Activated CD4-positive, alpha-beta memory T cell treated with anti-CD3 and anti-CD28 coated beads, Interleukin-2, amount 10 ng/mL, durations not matched to agents 7 days and 5 days (primary cell): ENCODE data around the gene RAP1GAP2. TPM values are rescaled to one million over a fixed set of nuclear protein-coding genes. Genes with fewer than 3 reads are reported as not detected.

ENCODE experiments used
- CTCF ChIA-PET: fragments of 350-600 bp; sonication (Branson Sonifier 250); formaldehyde crosslinking; loops from one replicate; lab custom pipeline; 2021; ENCODE audit warnings: antibody characterized with exemption, inconsistent platforms; lab: Charles Lee
- POLR2A ChIA-PET: fragments of 350-600 bp; sonication (Branson Sonifier 250); formaldehyde crosslinking; loops from one replicate; lab custom pipeline; 2021; ENCODE audit warnings: antibody characterized with exemption; lab: Charles Lee
- DNase-seq: peaks from one replicate; pipeline ENCODE4 v3.0.0-alpha.2; 2020
- H3K27ac Mint-ChIP-seq: one replicate; pipeline ENCODE4 v1.8.0; 2021; ENCODE audit warnings: mild to moderate bottlenecking, mixed read lengths
- H3K27me3 Mint-ChIP-seq: one replicate; pipeline ENCODE4 v1.8.0; 2021; ENCODE audit warnings: mixed read lengths
- H3K36me3 Mint-ChIP-seq: one replicate; pipeline ENCODE4 v1.8.0; 2021; ENCODE audit warnings: low read depth, mixed read lengths
- H3K4me1 Mint-ChIP-seq: one replicate; pipeline ENCODE4 v1.8.0; 2021; ENCODE audit warnings: mixed read lengths
- H3K4me3 Mint-ChIP-seq: one replicate; pipeline ENCODE4 v1.8.0; 2021; ENCODE audit warnings: mild to moderate bottlenecking, mixed read lengths
- H3K9me3 Mint-ChIP-seq: one replicate; pipeline ENCODE4 v1.8.0; 2021; ENCODE audit warnings: mixed read lengths
- total RNA-seq, 2 experiments: library from RNA; stranded (reverse); gene quantifications; one replicate each; pipeline ENCODE4 v1.2.3, GENCODE V29; 2021

RAP1GAP2 gene
- total RNA-seq, 2 experiments from 2014 or later: 36.7 to 39.8 TPM

- H3K9me3 Mint-ChIP-seq: no peaks in the 10 kb centered on the region
- POLR2A ChIA-PET: interaction anchor here (0.6 to 15.3 kb wide), 4 partner anchors 10 to 918 kb away, joined by 3 to 346 read pairs (median 3); no protein-coding TSS in a partner anchor
- H3K4me1 Mint-ChIP-seq: peaks cover 77% of the 10 kb centered on the region
- peak; percentile 85 for DNase-seq
- H3K27me3 Mint-ChIP-seq: peaks cover 33% of the 10 kb centered on the region
- peak overlapping the region; percentile 70 for H3K27ac Mint-ChIP-seq
- H3K36me3 Mint-ChIP-seq: peaks cover 24% of the 10 kb centered on the region
- peak overlapping the region; percentile 28 for H3K4me3 Mint-ChIP-seq
- CTCF ChIA-PET: interaction anchor here (0.7 to 10.3 kb wide), 3 partner anchors 22 to 592 kb away, joined by 3 to 137 read pairs (median 3); no protein-coding TSS in a partner anchor
These were observed 3.7 kb upstream of the RAP1GAP2 start for GRCh38 chr17:2792366-2793169.

- Mint-ChIP-seq H3K27me3 (peaks cover 26% of the 10 kb centered on the region), H3K27ac (peak overlapping the region; percentile 84)
- DNase-seq: peak; percentile 43
These were observed 2.0 kb upstream of the RAP1GAP2 start for GRCh38 chr17:2794111-2794803.

GRCh38 chr17:2795441-2796163 is 636 bp upstream of the RAP1GAP2 start:
- POLR2A ChIA-PET: interaction anchor here (0.8 to 15.3 kb wide), 6 partner anchors 10 to 85 kb away, joined by 3 to 346 read pairs (median 6); no protein-coding TSS in a partner anchor
- H3K36me3 Mint-ChIP-seq: peaks cover 46% of the 10 kb centered on the region
- no peak for DNase-seq
- peaks cover 94% of the 10 kb centered on the region for H3K4me1 Mint-ChIP-seq
- peak overlapping the region; percentile 97 for H3K4me3 Mint-ChIP-seq
- H3K9me3 Mint-ChIP-seq: no peaks in the 10 kb centered on the region
- H3K27ac Mint-ChIP-seq: peak overlapping the region; percentile 77
- CTCF ChIA-PET: interaction anchor here (0.8 to 10.3 kb wide), 7 partner anchors 10 to 55 kb away, joined by 4 to 137 read pairs (median 5); no protein-coding TSS in a partner anchor
- H3K27me3 Mint-ChIP-seq: peaks cover 21% of the 10 kb centered on the region

More at GRCh38 chr17:2794111-2794803, 2.0 kb upstream of the RAP1GAP2 start:
- peaks cover 87% of the 10 kb centered on the region for H3K4me1 Mint-ChIP-seq
- H3K36me3 Mint-ChIP-seq: peaks cover 36% of the 10 kb centered on the region
- no peaks in the 10 kb centered on the region for H3K9me3 Mint-ChIP-seq
- ChIA-PET CTCF (interaction anchor here (1.2 to 10.3 kb wide), 4 partner anchors 8 to 1002 kb away, joined by 3 to 137 read pairs (median 16); no protein-coding TSS in a partner anchor), POLR2A (interaction anchor here (0.6 to 15.3 kb wide), 3 partner anchors 8 to 1171 kb away, joined by 4 to 346 read pairs (median 14); no protein-coding TSS in a partner anchor)
- peak overlapping the region; percentile 97 for H3K4me3 Mint-ChIP-seq

- Mint-ChIP-seq H3K27me3 (peaks cover 17% of the 10 kb centered on the region), H3K4me1 (peaks cover 81% of the 10 kb centered on the region), H3K9me3 (no peaks in the 10 kb centered on the region), H3K4me3 (peak overlapping the region; percentile 97), H3K36me3 (peaks cover 56% of the 10 kb centered on the region), H3K27ac (no peak overlapping the region)
- ChIA-PET POLR2A (interaction anchor here (0.9 to 15.3 kb wide), 5 partner anchors 11 to 86 kb away, joined by 3 to 346 read pairs (median 3); no protein-coding TSS in a partner anchor), CTCF (interaction anchor here (10.3 kb wide), 1 partner anchor 18 kb away, joined by 137 read pairs; no protein-coding TSS in a partner anchor)
- no peak for DNase-seq
These were observed 988 bp downstream of the RAP1GAP2 start for GRCh38 chr17:2797226-2797625.

- Mint-ChIP-seq H3K27me3 (peaks cover 17% of the 10 kb centered on the region), H3K27ac (no peak overlapping the region), H3K9me3 (no peaks in the 10 kb centered on the region), H3K36me3 (peaks cover 60% of the 10 kb centered on the region), H3K4me1 (peaks cover 77% of the 10 kb centered on the region), H3K4me3 (peak overlapping the region; percentile 97)
- ChIA-PET POLR2A (interaction anchor here (0.9 to 15.3 kb wide), 4 partner anchors 11 to 87 kb away, joined by 3 to 346 read pairs (median 4); no protein-coding TSS in a partner anchor), CTCF (interaction anchor here (10.3 kb wide), 1 partner anchor 17 kb away, joined by 137 read pairs; no protein-coding TSS in a partner anchor)
- DNase-seq: no peak
These were observed 1.4 kb downstream of the RAP1GAP2 start for GRCh38 chr17:2797637-2798036.

- H3K4me1 Mint-ChIP-seq: peaks cover 74% of the 10 kb centered on the region
- ChIA-PET CTCF (interaction anchor here (10.3 kb wide), 1 partner anchor 17 kb away, joined by 137 read pairs; no protein-coding TSS in a partner anchor), POLR2A (interaction anchor here (1.2 to 15.3 kb wide), 2 partner anchors 15 to 87 kb away, joined by 3 to 346 read pairs; no protein-coding TSS in a partner anchor)
- peaks cover 14% of the 10 kb centered on the region for H3K27me3 Mint-ChIP-seq
- peak overlapping the region; percentile 97 for H3K4me3 Mint-ChIP-seq
- no peak overlapping the region for H3K27ac Mint-ChIP-seq
- H3K9me3 Mint-ChIP-seq: no peaks in the 10 kb centered on the region
- H3K36me3 Mint-ChIP-seq: peaks cover 62% of the 10 kb centered on the region
- no peak for DNase-seq
These were observed 1.9 kb downstream of the RAP1GAP2 start for GRCh38 chr17:2798188-2798587.

- H3K4me1 Mint-ChIP-seq: peaks cover 70% of the 10 kb centered on the region
- H3K27ac Mint-ChIP-seq: no peak overlapping the region
- ChIA-PET POLR2A (interaction anchor here (15.3 kb wide), 1 partner anchor 15 kb away, joined by 346 read pairs; no protein-coding TSS in a partner anchor), CTCF (no interaction called here)
- H3K9me3 Mint-ChIP-seq: no peaks in the 10 kb centered on the region
- H3K4me3 Mint-ChIP-seq: peak overlapping the region; percentile 5
- H3K27me3 Mint-ChIP-seq: peaks cover 14% of the 10 kb centered on the region
- DNase-seq: peak; percentile 28
- H3K36me3 Mint-ChIP-seq: peaks cover 67% of the 10 kb centered on the region
These were observed 2.4 kb downstream of the RAP1GAP2 start for GRCh38 chr17:2798678-2799077.

- Mint-ChIP-seq H3K4me3 (no peak overlapping the region), H3K4me1 (peaks cover 61% of the 10 kb centered on the region), H3K27ac (no peak overlapping the region), H3K36me3 (peaks cover 76% of the 10 kb centered on the region), H3K27me3 (peaks cover 12% of the 10 kb centered on the region), H3K9me3 (no peaks in the 10 kb centered on the region)
- ChIA-PET CTCF (interaction anchor here (1.3 kb wide), 1 partner anchor 15 kb away, joined by 3 read pairs; no protein-coding TSS in a partner anchor), POLR2A (interaction anchor here (15.3 kb wide), 1 partner anchor 14 kb away, joined by 346 read pairs; no protein-coding TSS in a partner anchor)
- no peak for DNase-seq
These were observed 3.4 kb downstream of the RAP1GAP2 start for GRCh38 chr17:2799653-2800052.

GRCh38 chr17:2800367-2800766 is 4.1 kb downstream of the RAP1GAP2 start:
- no peak for DNase-seq
- Mint-ChIP-seq H3K36me3 (peaks cover 76% of the 10 kb centered on the region), H3K27ac (no peak overlapping the region), H3K27me3 (peaks cover 12% of the 10 kb centered on the region), H3K9me3 (no peaks in the 10 kb centered on the region), H3K4me3 (no peak overlapping the region), H3K4me1 (peaks cover 57% of the 10 kb centered on the region)
- CTCF ChIA-PET: interaction anchor here (1.3 kb wide), 1 partner anchor 14 kb away, joined by 3 read pairs; no protein-coding TSS in a partner anchor
- POLR2A ChIA-PET: interaction anchor here (15.3 kb wide), 1 partner anchor 13 kb away, joined by 346 read pairs; no protein-coding TSS in a partner anchor

GRCh38 chr17:2801841-2802240 is 5.6 kb downstream of the RAP1GAP2 start:
- no peaks in the 10 kb centered on the region for H3K9me3 Mint-ChIP-seq
- no peak overlapping the region for H3K4me3 Mint-ChIP-seq
- DNase-seq: no peak
- ChIA-PET CTCF (no interaction called here), POLR2A (interaction anchor here (2.7 kb wide), 1 partner anchor 13 kb away, joined by 19 read pairs; no protein-coding TSS in a partner anchor)
- no peak overlapping the region for H3K27ac Mint-ChIP-seq
- peaks cover 9% of the 10 kb centered on the region for H3K27me3 Mint-ChIP-seq
- peaks cover 71% of the 10 kb centered on the region for H3K36me3 Mint-ChIP-seq
- H3K4me1 Mint-ChIP-seq: peaks cover 47% of the 10 kb centered on the region

- Mint-ChIP-seq H3K27ac (no peak overlapping the region), H3K9me3 (no peaks in the 10 kb centered on the region), H3K36me3 (peaks cover 70% of the 10 kb centered on the region), H3K4me1 (peaks cover 46% of the 10 kb centered on the region), H3K27me3 (peaks cover 9% of the 10 kb centered on the region), H3K4me3 (no peak overlapping the region)
- no peak for DNase-seq
- ChIA-PET POLR2A (interaction anchor here (0.6 to 2.7 kb wide), 2 partner anchors 10 to 12 kb away, joined by 3 to 19 read pairs; no protein-coding TSS in a partner anchor), CTCF (interaction anchor here (0.6 to 1.4 kb wide), 2 partner anchors 11 to 12 kb away, joined by 3 read pairs; no protein-coding TSS in a partner anchor)
These were observed 6.3 kb downstream of the RAP1GAP2 start for GRCh38 chr17:2802574-2802973.
